B cell (primary cell): ENCODE results near the gene LCMT2. TPM values are rescaled to one million over a fixed set of nuclear protein-coding genes. Genes with fewer than 3 reads are reported as not detected.
A peak's percentile ranks its signal among the peaks of the same experiment; 100 is the strongest.

Experiments
- ATAC-seq: fragments of 200-7000 bp; cut with Tn5 transposase; one replicate; pipeline ENCODE4 v1.10.0; 2021; ENCODE audit warnings: low read depth, mild to moderate bottlenecking, moderate number of reproducible peaks, moderate library complexity
- CTCF ChIA-PET: fragments of 350-600 bp; sonication (Branson Sonifier 250); formaldehyde crosslinking; loops from one replicate; lab custom pipeline; 2021; ENCODE audit warnings: antibody characterized with exemption, inconsistent platforms; lab: Charles Lee
- POLR2A ChIA-PET: fragments of 350-600 bp; sonication (Branson Sonifier 250); formaldehyde crosslinking; loops from one replicate; lab custom pipeline; 2021; ENCODE audit warnings: antibody characterized with exemption; lab: Charles Lee
- DNase-seq: peaks from one replicate; pipeline ENCODE4 v3.0.0; 2013
- H2AFZ ChIP-seq: 2 replicates; pipeline ENCODE4 v1.6.1; 2012; ENCODE audit warnings: mild to moderate bottlenecking, low read depth, low read length; ENCODE audit not compliant: insufficient read depth, poor library complexity, severe bottlenecking
- H3K27ac ChIP-seq, 2 donors: 1 replicate in 1 of 2; 2 replicates in 1 of 2; pipeline ENCODE4 v1.5.1; 2012 to 2013; ENCODE audit warnings: low read length in 2 of 2, mild to moderate bottlenecking in 2 of 2, moderate library complexity in 1 of 2
- H3K27me3 ChIP-seq, 4 experiments: fragments of 200-600 bp in 1 of 4; sonication (generic) in 1 of 4; replicated peaks in 1 of 4; 1 replicate in 2 of 4; 2 replicates in 2 of 4; pipeline versions ENCODE4 v1.6.1 to v1.7.0; 2013 to 2016; ENCODE audit warnings: low read length in 3 of 4, mild to moderate bottlenecking in 2 of 4, mixed read lengths in 1 of 4, moderate library complexity in 1 of 4; ENCODE audit not compliant: insufficient read depth in 4 of 4, control insufficient read depth in 3 of 4; ENCODE audit errors: control extremely low read depth in 1 of 4
- H3K36me3 ChIP-seq, 2 experiments: replicated peaks in 1 of 2; 1 replicate in 1 of 2; 2 replicates in 1 of 2; pipeline versions ENCODE4 v1.6.1 to v1.7.1; 2013; ENCODE audit warnings: low read length in 1 of 2; ENCODE audit not compliant: insufficient read depth in 2 of 2, control insufficient read depth in 1 of 2; ENCODE audit errors: control extremely low read depth in 1 of 2, extremely low read depth in 1 of 2
- H3K4me1 ChIP-seq, 2 donors: fragments of 200-600 bp in 1 of 2; sonication (generic) in 1 of 2; 1 replicate in 1 of 2; 2 replicates in 1 of 2; pipeline versions ENCODE4 v1.5.1 to v1.6.1; 2013 to 2017; ENCODE audit warnings: low read length in 2 of 2; ENCODE audit not compliant: control insufficient read depth in 2 of 2, insufficient read depth in 2 of 2
- H3K4me2 ChIP-seq: replicated peaks from 2 replicates; pipeline ENCODE3; 2012; ENCODE audit warnings: mild to moderate bottlenecking, low read depth, low read length; ENCODE audit not compliant: poor library complexity, severe bottlenecking
- H3K4me3 ChIP-seq, 5 experiments: fragments of 200-600 bp in 1 of 5; sonication (generic) in 1 of 5; 1 replicate in 3 of 5; 2 replicates in 2 of 5; pipeline versions ENCODE4 v1.5.1 to v1.7.0; 2011 to 2016; ENCODE audit warnings: low read length in 4 of 5, mild to moderate bottlenecking in 4 of 5, low read depth in 2 of 5, control low read depth in 1 of 5, moderate library complexity in 1 of 5; ENCODE audit not compliant: insufficient read depth in 1 of 5; ENCODE audit errors: control extremely low read depth in 1 of 5, extremely low read depth in 1 of 5
- H3K79me2 ChIP-seq: fragments of 200-600 bp; sonication (generic); one replicate; pipeline ENCODE4 v1.6.0; 2016; ENCODE audit warnings: low read length; ENCODE audit not compliant: control insufficient read depth, insufficient read depth
- H3K9ac ChIP-seq: fragments of 200-600 bp; sonication (generic); 2 replicates; pipeline ENCODE4 v1.6.1; 2017; ENCODE audit warnings: mild to moderate bottlenecking, low read length, moderate library complexity
- H3K9me3 ChIP-seq, 3 donors: one replicate each; pipeline versions ENCODE4 v1.6.1 to v1.7.1; 2013; ENCODE audit warnings: low read length in 2 of 3; ENCODE audit not compliant: control insufficient read depth in 2 of 3, insufficient read depth in 1 of 3; ENCODE audit errors: control extremely low read depth in 1 of 3
- H4K20me1 ChIP-seq: 2 replicates; pipeline ENCODE4 v1.6.0; 2012; ENCODE audit warnings: mild to moderate bottlenecking, low read length; ENCODE audit not compliant: insufficient read depth, control insufficient read depth, poor library complexity, severe bottlenecking
- H3K27ac Mint-ChIP-seq: one replicate; pipeline ENCODE4 v1.8.0; 2021; ENCODE audit warnings: mixed read lengths
- H3K27me3 Mint-ChIP-seq: one replicate; pipeline ENCODE4 v1.8.0; 2021; ENCODE audit warnings: mixed read lengths
- H3K4me1 Mint-ChIP-seq: one replicate; pipeline ENCODE4 v1.8.0; 2021; ENCODE audit warnings: mixed read lengths
- H3K4me3 Mint-ChIP-seq: one replicate; pipeline ENCODE4 v1.8.0; 2021; ENCODE audit warnings: mixed read lengths
- H3K9me3 Mint-ChIP-seq: one replicate; pipeline ENCODE4 v1.8.0; 2022; ENCODE audit warnings: mixed read lengths; ENCODE audit not compliant: insufficient read depth
- CTCF ChIP-seq: fragments of 200-600 bp; IDR thresholded peaks from one replicate; pipeline ENCODE4 v1.8.0; 2022; ENCODE audit warnings: antibody characterized with exemption, mild to moderate bottlenecking
- EZH2 ChIP-seq: IDR thresholded peaks from 2 replicates; pipeline ENCODE4 v1.6.1; 2012; ENCODE audit warnings: borderline replicate concordance, low read depth, mild to moderate bottlenecking, moderate library complexity, low read length; ENCODE audit not compliant: insufficient read depth, poor library complexity, severe bottlenecking
- WGBS: methylation state at CpG from one replicate; pipeline ENCODE4 v1.1.5; 2013; ENCODE audit warnings: missing lambda C conversion rate; ENCODE audit not compliant: insufficient coverage; 5-methylcytosine and 5-hydroxymethylcytosine counted together
- intact Hi-C: fragments of 100-400 bp; cut with micrococcal nuclease; formaldehyde crosslinking; loops from one replicate; pipeline ENCODE4 v1.10.0; 2022
- polyA plus RNA-seq: library from polyadenylated mRNA; depleted of rRNA; stranded (reverse); fragments of >200 nt; gene quantifications from 2 replicates; pipeline ENCODE4 v1.2.3, GENCODE V29; 2012
- total RNA-seq, 2 donors: library from RNA; stranded (reverse); fragments of 120-200 nt in 1 of 2; gene quantifications; 1 replicate in 1 of 2; 2 replicates in 1 of 2; pipeline versions ENCODE4 v1.2.3 to v1.2.4, GENCODE V29; 2013 to 2022

LCMT2 gene
- total and polyA plus RNA-seq, 2 donors (not counting 1 experiment from before 2014, with no cell fraction given), result 7.5 to 12.8 TPM

- 21% methylated on average over 4 of the region's 4 CpGs for WGBS
- peaks cover 6% of the 10 kb centered on the region for H3K27me3 Mint-ChIP-seq
- H3K36me3 ChIP-seq, result no peaks in the 10 kb centered on the region
- ChIA-PET CTCF (interaction anchor here (0.6 to 10.8 kb wide), 34 partner anchors 9 to 874 kb away, joined by 3 to 549 read pairs (median 4); partner anchors contain the start of genes CCNDBP1, EPB42, TGM5 and TGM7), POLR2A (interaction anchor here (1.0 kb wide), 1 partner anchor 100 kb away, joined by 5 read pairs; the partner anchor contains the start of gene CCNDBP1)
- H3K27ac Mint-ChIP-seq, result no peak overlapping the region
- intact Hi-C loops, result loop anchor here (1.0 to 10.0 kb wide), 3 partner anchors 15 to 581 kb away; no protein-coding TSS in a partner anchor
- no peaks in the 10 kb centered on the region for H3K79me2 ChIP-seq
- H4K20me1 ChIP-seq, result no peaks in the 10 kb centered on the region
- H3K27me3 ChIP-seq, result peaks cover 0 to 10% (median 0%) of the 10 kb centered on the region in 4 experiments
- H3K27ac ChIP-seq, result no peak overlapping the region
- DNase-seq (peak; percentile 83), ATAC-seq (peak; percentile 85)
- peak overlapping the region; percentile 24 for H3K4me2 ChIP-seq
- H3K4me3 Mint-ChIP-seq, result no peak overlapping the region
- H3K4me1 ChIP-seq, result peaks cover 11 to 12% of the 10 kb centered on the region in 2 donors
- no peaks in the 10 kb centered on the region for H3K9me3 Mint-ChIP-seq
- TF ChIP-seq EZH2 (no peak), CTCF (peak; percentile 84)
- H3K4me1 Mint-ChIP-seq, result peaks cover 14% of the 10 kb centered on the region
- no peak overlapping the region for H3K9ac ChIP-seq
- peak overlapping the region; percentile 35 for H2AFZ ChIP-seq
- H3K9me3 ChIP-seq, result no peaks in the 10 kb centered on the region
- H3K4me3 ChIP-seq, result peak overlapping the region in 1 of 5 experiments; percentile 16
These were observed 44.8 kb downstream of the LCMT2 start for GRCh38 chr15:43285609-43286037.

GRCh38 chr15:43283526-43283925, 46.8 kb downstream of the LCMT2 start:
- Mint-ChIP-seq H3K4me3 (no peak overlapping the region), H3K27me3 (peaks cover 6% of the 10 kb centered on the region), H3K27ac (no peak overlapping the region), H3K4me1 (peaks cover 14% of the 10 kb centered on the region), H3K9me3 (no peaks in the 10 kb centered on the region)
- Histone ChIP-seq H3K9me3 (no peaks in the 10 kb centered on the region), H3K27me3 (peaks cover 0 to 10% (median 0%) of the 10 kb centered on the region in 4 experiments), H3K27ac (no peak overlapping the region), H2AFZ (peak overlapping the region; percentile 54), H3K4me1 (peaks cover 11 to 12% of the 10 kb centered on the region in 2 donors), H3K9ac (no peak overlapping the region), H3K36me3 (no peaks in the 10 kb centered on the region), H4K20me1 (no peaks in the 10 kb centered on the region), H3K79me2 (no peaks in the 10 kb centered on the region), H3K4me3 (no peak overlapping the region), H3K4me2 (no peak overlapping the region)
- CTCF ChIA-PET, result interaction anchor here (0.6 to 10.8 kb wide), 4 partner anchors 12 to 270 kb away, joined by 3 to 549 read pairs (median 4); partner anchors contain the start of gene EPB42
- ATAC-seq, result no peak
- intact Hi-C loops, result loop anchor here (10.0 kb wide), 1 partner anchor 579 kb away; no protein-coding TSS in a partner anchor
- TF ChIP-seq EZH2, result no peak
- no peak for TF ChIP-seq CTCF
- POLR2A ChIA-PET, result no interaction called here
- DNase-seq, result no peak
- no CpG with 5 or more reads among the region's 1 CpG for WGBS
